ENCODE results near the gene CASK. TPM values are rescaled to one million over a fixed set of nuclear protein-coding genes. Genes with fewer than 3 reads are reported as not detected.
"Not testable (repeated sequence)": the region's sequence is repeated elsewhere in the genome, so short reads cannot be mapped to it uniquely, and the experiment has no call there.

The CASK gene
- polyA plus RNA-seq, 1 donor from 2014 or later: 58.3 TPM

DNA sequence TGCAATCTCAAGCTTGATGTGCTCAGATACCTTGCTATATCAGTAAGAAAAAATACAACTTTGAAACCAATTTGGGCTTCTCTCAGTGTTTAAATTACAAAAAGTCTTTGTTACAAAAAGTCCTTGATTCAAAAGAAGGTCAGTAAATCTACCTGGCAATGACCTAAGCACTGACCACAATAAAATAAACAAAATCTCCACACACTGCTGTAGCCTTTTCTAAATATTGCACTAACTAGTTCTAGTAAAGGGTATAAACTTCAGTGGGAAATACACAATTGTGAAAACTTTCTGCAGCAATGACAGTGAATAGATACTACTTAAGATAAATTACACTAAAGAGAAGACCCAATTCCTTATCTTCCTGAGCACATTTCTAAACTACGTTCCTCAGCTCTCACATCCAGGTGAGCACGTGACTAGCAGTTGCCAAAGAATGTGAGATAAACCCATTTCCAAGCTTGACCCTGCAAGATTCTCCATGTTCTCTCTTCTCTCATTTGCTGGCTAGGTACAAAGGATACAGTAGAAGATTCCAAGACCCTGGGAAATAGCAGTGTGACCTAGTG lies 316.0 kb downstream of the CASK start:
- no peak overlapping the region for H3K4me3 ChIP-seq (ENCODE audit: low read length)
- no peaks in the 10 kb centered on the region for H3K27me3 ChIP-seq (ENCODE audit: insufficient read depth, low read depth, low read length)
- no peaks in the 10 kb centered on the region for H4K20me1 ChIP-seq (ENCODE audit: insufficient read depth)
- H2AFZ ChIP-seq (ENCODE audit: low read depth, low read length): no peak overlapping the region
- no peaks in the 10 kb centered on the region for H3K36me3 ChIP-seq (ENCODE audit: insufficient read depth, low read length)
- H3K9me3 ChIP-seq (ENCODE audit: low read length): no peaks in the 10 kb centered on the region
- H3K9me2 ChIP-seq (ENCODE audit: insufficient read depth, low read length): no peaks in the 10 kb centered on the region
- H3K79me2 ChIP-seq (replicated peaks; ENCODE audit: insufficient read depth, low read length): no peaks in the 10 kb centered on the region
- H3F3A ChIP-seq (ENCODE audit: insufficient read depth, low read length, poor library complexity, severe bottlenecking): no peaks in the 10 kb centered on the region
- no peak overlapping the region for H3K4me2 ChIP-seq (ENCODE audit: low read length)
- no peak overlapping the region for H3K9ac ChIP-seq (ENCODE audit: low read length)
- no peak for TF ChIP-seq EZH2 (IDR thresholded peaks at IDR 0.05; ENCODE audit: borderline replicate concordance, insufficient read depth, low read length, poor library complexity, severe bottlenecking)
- TF ChIP-seq POLR2AphosphoS5 (IDR thresholded peaks at IDR 0.05): no peak
- TF ChIP-seq RAD21 (conservative IDR thresholded peaks at IDR 0.05): no peak
- TF ChIP-seq, protein P1, sequence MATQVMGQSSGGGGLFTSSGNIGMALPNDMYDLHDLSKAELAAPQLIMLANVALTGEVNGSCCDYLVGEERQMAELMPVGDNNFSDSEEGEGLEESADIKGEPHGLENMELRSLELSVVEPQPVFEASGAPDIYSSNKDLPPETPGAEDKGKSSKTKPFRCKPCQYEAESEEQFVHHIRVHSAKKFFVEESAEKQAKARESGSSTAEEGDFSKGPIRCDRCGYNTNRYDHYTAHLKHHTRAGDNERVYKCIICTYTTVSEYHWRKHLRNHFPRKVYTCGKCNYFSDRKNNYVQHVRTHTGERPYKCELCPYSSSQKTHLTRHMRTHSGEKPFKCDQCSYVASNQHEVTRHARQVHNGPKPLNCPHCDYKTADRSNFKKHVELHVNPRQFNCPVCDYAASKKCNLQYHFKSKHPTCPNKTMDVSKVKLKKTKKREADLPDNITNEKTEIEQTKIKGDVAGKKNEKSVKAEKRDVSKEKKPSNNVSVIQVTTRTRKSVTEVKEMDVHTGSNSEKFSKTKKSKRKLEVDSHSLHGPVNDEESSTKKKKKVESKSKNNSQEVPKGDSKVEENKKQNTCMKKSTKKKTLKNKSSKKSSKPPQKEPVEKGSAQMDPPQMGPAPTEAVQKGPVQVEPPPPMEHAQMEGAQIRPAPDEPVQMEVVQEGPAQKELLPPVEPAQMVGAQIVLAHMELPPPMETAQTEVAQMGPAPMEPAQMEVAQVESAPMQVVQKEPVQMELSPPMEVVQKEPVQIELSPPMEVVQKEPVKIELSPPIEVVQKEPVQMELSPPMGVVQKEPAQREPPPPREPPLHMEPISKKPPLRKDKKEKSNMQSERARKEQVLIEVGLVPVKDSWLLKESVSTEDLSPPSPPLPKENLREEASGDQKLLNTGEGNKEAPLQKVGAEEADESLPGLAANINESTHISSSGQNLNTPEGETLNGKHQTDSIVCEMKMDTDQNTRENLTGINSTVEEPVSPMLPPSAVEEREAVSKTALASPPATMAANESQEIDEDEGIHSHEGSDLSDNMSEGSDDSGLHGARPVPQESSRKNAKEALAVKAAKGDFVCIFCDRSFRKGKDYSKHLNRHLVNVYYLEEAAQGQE (IDR thresholded peaks at IDR 0.05; ENCODE audit: borderline replicate concordance): no peak
- no peak for TF ChIP-seq CTCF (IDR thresholded peaks at IDR 0.05; ENCODE audit: poor library complexity, severe bottlenecking)
- no peak for TF ChIP-seq EP300 (conservative IDR thresholded peaks at IDR 0.05; ENCODE audit: poor library complexity, severe bottlenecking)
- no peak for TF ChIP-seq SMC3 (conservative IDR thresholded peaks at IDR 0.05; ENCODE audit: poor library complexity)
- no peak for TF ChIP-seq MXI1 (conservative IDR thresholded peaks at IDR 0.05; ENCODE audit: poor library complexity, severe bottlenecking)
- no peak for TF ChIP-seq TAF1 (IDR thresholded peaks at IDR 0.05; ENCODE audit: low read depth)
- no peak overlapping the region for H3K27ac ChIP-seq (ENCODE audit: low read length)

GRCh38 chrX:41606057-41606456 lies 317.3 kb downstream of the CASK start:
- H3K27me3 ChIP-seq (ENCODE audit: insufficient read depth, low read depth, low read length); H2AFZ ChIP-seq (ENCODE audit: low read depth, low read length); H3K27ac ChIP-seq (ENCODE audit: low read length); H3K36me3 ChIP-seq (ENCODE audit: insufficient read depth, low read length); H3K9ac ChIP-seq (ENCODE audit: low read length); H3K9me3 ChIP-seq (ENCODE audit: low read length); H3K4me2 ChIP-seq (ENCODE audit: low read length); H3K79me2 ChIP-seq (replicated peaks; ENCODE audit: insufficient read depth, low read length); H3K9me2 ChIP-seq (ENCODE audit: insufficient read depth, low read length); H3K4me3 ChIP-seq (ENCODE audit: low read length); H3F3A ChIP-seq (ENCODE audit: insufficient read depth, low read length, poor library complexity, severe bottlenecking); H4K20me1 ChIP-seq (ENCODE audit: insufficient read depth): not testable (repeated sequence)
